Fibroblast of skin of abdomen (primary cell): Measurements from ENCODE around the gene AXIN1.

Experiments
- DNase-seq: peaks from one replicate; pipeline ENCODE4 v3.0.0-alpha.2; 2013

Gene AXIN1

GRCh38 chr16:325375-326145, 27.0 kb downstream of the AXIN1 start:
- no peak for DNase-seq

GRCh38 chr16:324451-325334, 27.8 kb downstream of the AXIN1 start:
- DNase-seq, result no peak

GRCh38 chr16:324201-324450, 28.4 kb downstream of the AXIN1 start:
- DNase-seq, result no peak

GRCh38 chr16:322476-323143, 29.9 kb downstream of the AXIN1 start:
- no peak for DNase-seq

GRCh38 chr16:321532-321931, 31.0 kb downstream of the AXIN1 start:
- DNase-seq, result no peak

GRCh38 chr16:320206-320605, 32.3 kb downstream of the AXIN1 start:
- no peak for DNase-seq

GRCh38 chr16:318628-319027, 33.9 kb downstream of the AXIN1 start:
- DNase-seq, result no peak

GRCh38 chr16:317583-317982, 34.9 kb downstream of the AXIN1 start:
- DNase-seq, result no peak

GRCh38 chr16:316741-317464, 35.6 kb downstream of the AXIN1 start:
- DNase-seq, result no peak

- DNase-seq, result no peak
Observed at GRCh38 chr16:314795-315299, 37.7 kb downstream of the AXIN1 start.

- DNase-seq, result no peak
Observed at GRCh38 chr16:314351-314750, 38.2 kb downstream of the AXIN1 start.

- no peak for DNase-seq
Observed at GRCh38 chr16:311725-312124, 40.8 kb downstream of the AXIN1 start.

- no peak for DNase-seq
Observed at GRCh38 chr16:309476-309875, 43.0 kb downstream of the AXIN1 start.

- no peak for DNase-seq
Observed at GRCh38 chr16:307691-308312, 44.7 kb downstream of the AXIN1 start.

GRCh38 chr16:306911-307370, 45.6 kb downstream of the AXIN1 start:
- DNase-seq, result no peak

- no peak for DNase-seq
Observed at GRCh38 chr16:305916-306626, 46.5 kb downstream of the AXIN1 start.

GRCh38 chr16:303760-304505, 48.6 kb downstream of the AXIN1 start:
- no peak for DNase-seq

- DNase-seq, result no peak
Observed at GRCh38 chr16:301950-302349, 50.6 kb downstream of the AXIN1 start.

GRCh38 chr16:301235-301634, 51.3 kb downstream of the AXIN1 start:
- DNase-seq, result no peak

- no peak for DNase-seq
Observed at GRCh38 chr16:297832-298231, 54.7 kb downstream of the AXIN1 start.
